HCT116 (cell line): ENCODE measurements around the gene NOL4L. TPM values are rescaled to one million over a fixed set of nuclear protein-coding genes. Genes with fewer than 3 reads are reported as not detected.

ENCODE experiments used
- total RNA-seq: library from RNA; stranded (reverse); gene quantifications from one replicate; pipeline ENCODE4 v1.2.1, GENCODE V29; 2021; ENCODE audit not compliant: unreplicated experiment

Gene NOL4L
- total RNA-seq, 1 experiment from 2014 or later = 5.9 TPM

Other genes starting within 250 kb of the NOL4L start
- gene ASXL1, start 227.0 kb downstream of the NOL4L start, total RNA-seq = 52.2 TPM
- not detected for gene C20orf203, start 88.6 kb upstream of the NOL4L start, total RNA-seq
- 13.2 TPM for gene COMMD7, start 158.1 kb upstream of the NOL4L start, total RNA-seq
- gene DNMT3B, start 177.1 kb upstream of the NOL4L start, total RNA-seq = 22.2 TPM
- 118 TPM for gene MAPRE1, start 234.6 kb upstream of the NOL4L start, total RNA-seq